SU-DHL-6 (cell line): Measurements from ENCODE around the gene PSD.

Experiments
- H2AFZ ChIP-seq: fragments of 200-600 bp; sonication (generic); 2 replicates; pipeline ENCODE4 v1.6.1; 2014; ENCODE audit warnings: low read depth, mild to moderate bottlenecking, moderate library complexity, mixed read lengths, antibody characterized with exemption, low read length; ENCODE audit not compliant: severe bottlenecking
- H3F3A ChIP-seq: fragments of 200-600 bp; shearing (Covaris generic); 2 replicates; pipeline ENCODE4 v1.6.0; 2016; ENCODE audit warnings: antibody characterized with exemption, mild to moderate bottlenecking; ENCODE audit not compliant: insufficient read depth
- H3K27ac ChIP-seq: fragments of 200-600 bp; sonication (generic); 2 replicates; pipeline ENCODE4 v1.5.1; 2016; ENCODE audit warnings: low read depth, mild to moderate bottlenecking, low read length, moderate library complexity, mixed read lengths
- H3K27me3 ChIP-seq: fragments of 200-600 bp; sonication (generic), shearing (Covaris generic); 2 replicates; pipeline ENCODE4 v1.6.0; 2014; ENCODE audit warnings: mild to moderate bottlenecking, low read length
- H3K36me3 ChIP-seq: fragments of 200-600 bp; sonication (generic); 2 replicates; pipeline ENCODE4 v1.6.1; 2014; ENCODE audit warnings: mild to moderate bottlenecking, low read length, mixed read lengths
- H3K4me2 ChIP-seq: fragments of 300-600, 200-600 bp; shearing (Covaris generic), sonication (generic); 2 replicates; pipeline ENCODE4 v1.6.0; 2014; ENCODE audit warnings: low read length, low read depth, mild to moderate bottlenecking; ENCODE audit not compliant: poor library complexity, severe bottlenecking
- H3K4me3 ChIP-seq: fragments of 200-600 bp; sonication (generic); 2 replicates; pipeline ENCODE4 v1.5.1; 2014; ENCODE audit warnings: antibody characterized with exemption, low read length, mild to moderate bottlenecking, mixed read lengths; ENCODE audit not compliant: insufficient read depth, poor library complexity, severe bottlenecking
- H3K79me2 ChIP-seq: fragments of 200-600 bp; sonication (generic); 2 replicates; pipeline ENCODE4 v1.6.1; 2014; ENCODE audit warnings: mild to moderate bottlenecking, low read length, moderate library complexity; ENCODE audit not compliant: insufficient read depth
- H3K9ac ChIP-seq: fragments of 200-600 bp; sonication (generic); 2 replicates; pipeline ENCODE4 v1.7.0; 2014; ENCODE audit warnings: mild to moderate bottlenecking, low read length
- H3K9me2 ChIP-seq: fragments of 200-600 bp; sonication (generic); replicated peaks from 2 replicates; pipeline ENCODE4 v1.6.1; 2014; ENCODE audit warnings: low read length; ENCODE audit not compliant: insufficient read depth
- H3K9me3 ChIP-seq: fragments of 200-600 bp; sonication (generic); 2 replicates; pipeline ENCODE4 v1.6.1; 2014; ENCODE audit warnings: low read length, mixed read lengths; ENCODE audit not compliant: insufficient read depth
- H4K20me1 ChIP-seq: fragments of 200-600 bp; sonication (generic); 2 replicates; pipeline ENCODE4 v1.6.1; 2014; ENCODE audit warnings: low read depth, mild to moderate bottlenecking, antibody characterized with exemption, low read length, moderate library complexity, mixed read lengths
- CTCF ChIP-seq: fragments of 200-600 bp; sonication (generic); IDR thresholded peaks from one replicate; pipeline ENCODE4 v1.5.1; 2017; ENCODE audit warnings: antibody characterized with exemption, mild to moderate bottlenecking, low read length, moderate library complexity; ENCODE audit not compliant: insufficient read depth, poor library complexity, severe bottlenecking
- EZH2phosphoT487 ChIP-seq: fragments of 200-600 bp; sonication (generic), shearing (Covaris generic); conservative IDR thresholded peaks from 2 replicates; pipeline ENCODE4 v1.6.1; 2018; ENCODE audit warnings: mild to moderate bottlenecking, antibody characterized with exemption, low read length, moderate library complexity, mixed read lengths

Gene PSD

GRCh38 chr10:102413806-102414561 lies 4.6 kb downstream of the PSD start:
- H3K36me3 ChIP-seq = no peaks in the 10 kb centered on the region
- H3K27ac ChIP-seq = no peak overlapping the region
- no peak overlapping the region for H3K4me2 ChIP-seq
- TF ChIP-seq CTCF (no peak), EZH2phosphoT487 (no peak)
- H3K4me3 ChIP-seq = no peak overlapping the region
- no peaks in the 10 kb centered on the region for H3F3A ChIP-seq
- H3K27me3 ChIP-seq = no peaks in the 10 kb centered on the region
- H3K9me3 ChIP-seq = no peaks in the 10 kb centered on the region
- no peaks in the 10 kb centered on the region for H3K79me2 ChIP-seq
- H3K9me2 ChIP-seq = no peaks in the 10 kb centered on the region
- no peak overlapping the region for H3K9ac ChIP-seq
- H4K20me1 ChIP-seq = no peaks in the 10 kb centered on the region
- H2AFZ ChIP-seq = no peak overlapping the region

GRCh38 chr10:102413053-102413705 lies 5.4 kb downstream of the PSD start:
- TF ChIP-seq CTCF (no peak), EZH2phosphoT487 (no peak)
- no peaks in the 10 kb centered on the region for H3F3A ChIP-seq
- no peaks in the 10 kb centered on the region for H3K9me3 ChIP-seq
- no peak overlapping the region for H3K27ac ChIP-seq
- H3K4me2 ChIP-seq = no peak overlapping the region
- H3K79me2 ChIP-seq = no peaks in the 10 kb centered on the region
- no peak overlapping the region for H2AFZ ChIP-seq
- no peak overlapping the region for H3K9ac ChIP-seq
- no peak overlapping the region for H3K4me3 ChIP-seq
- H3K9me2 ChIP-seq = no peaks in the 10 kb centered on the region
- no peaks in the 10 kb centered on the region for H4K20me1 ChIP-seq
- no peaks in the 10 kb centered on the region for H3K36me3 ChIP-seq
- H3K27me3 ChIP-seq = no peaks in the 10 kb centered on the region

GRCh38 chr10:102412293-102412692 lies 6.3 kb downstream of the PSD start:
- H3K36me3 ChIP-seq = no peaks in the 10 kb centered on the region
- no peak overlapping the region for H2AFZ ChIP-seq
- H3K27ac ChIP-seq = no peak overlapping the region
- no peaks in the 10 kb centered on the region for H3F3A ChIP-seq
- no peak overlapping the region for H3K9ac ChIP-seq
- no peaks in the 10 kb centered on the region for H4K20me1 ChIP-seq
- no peaks in the 10 kb centered on the region for H3K27me3 ChIP-seq
- TF ChIP-seq CTCF (no peak), EZH2phosphoT487 (no peak)
- H3K4me3 ChIP-seq = no peak overlapping the region
- H3K9me3 ChIP-seq = no peaks in the 10 kb centered on the region
- no peak overlapping the region for H3K4me2 ChIP-seq
- H3K9me2 ChIP-seq = no peaks in the 10 kb centered on the region
- H3K79me2 ChIP-seq = no peaks in the 10 kb centered on the region
